CD4-positive, CD25-positive, alpha-beta regulatory T cell (primary cell): ENCODE data around the gene LMCD1. TPM values are rescaled to one million over a fixed set of nuclear protein-coding genes. Genes with fewer than 3 reads are reported as not detected.

Experiments used
- ATAC-seq, 2 donors: fragments of 150-1000 bp; cut with Tn5 transposase; one replicate each; pipeline ENCODE4 v1.10.0; 2021; ENCODE audit warnings: low read depth in 2 of 2, moderate number of reproducible peaks in 2 of 2, moderate library complexity in 1 of 2
- DNase-seq, 3 donors: peaks; one replicate each; pipeline versions ENCODE4 v3.0.0 to v3.0.0-alpha.2; 2012 to 2022; ENCODE audit warnings: mixed read lengths in 1 of 3
- H3K27ac ChIP-seq: one replicate; pipeline ENCODE4 v1.7.0; 2013; ENCODE audit warnings: mild to moderate bottlenecking, low read length; ENCODE audit not compliant: insufficient read depth, poor library complexity, severe bottlenecking
- H3K27me3 ChIP-seq: one replicate; pipeline ENCODE4 v1.7.0; 2013; ENCODE audit warnings: low read length; ENCODE audit not compliant: control insufficient read depth, insufficient read depth
- H3K36me3 ChIP-seq: one replicate; pipeline ENCODE4 v1.7.0; 2013; ENCODE audit warnings: mild to moderate bottlenecking, low read length, moderate library complexity; ENCODE audit not compliant: control insufficient read depth, insufficient read depth
- H3K4me1 ChIP-seq: 2 replicates; pipeline ENCODE4 v1.7.0; 2013; ENCODE audit warnings: mild to moderate bottlenecking, low read length; ENCODE audit not compliant: insufficient read depth, control insufficient read depth, poor library complexity, severe bottlenecking
- H3K4me3 ChIP-seq: one replicate; pipeline ENCODE4 v1.7.0; 2013; ENCODE audit warnings: low read depth, mild to moderate bottlenecking, low read length, moderate library complexity
- H3K9me3 ChIP-seq, 2 experiments: 1 replicate in 1 of 2; 2 replicates in 1 of 2; pipeline ENCODE4 v1.7.0; 2013; ENCODE audit warnings: low read length in 2 of 2, mild to moderate bottlenecking in 1 of 2, moderate library complexity in 1 of 2; ENCODE audit not compliant: control insufficient read depth in 2 of 2
- H3K27ac Mint-ChIP-seq, 3 donors: one replicate each; pipeline ENCODE4 v1.8.0; 2020 to 2022; ENCODE audit warnings: mild to moderate bottlenecking in 3 of 3, mixed read lengths in 3 of 3, moderate library complexity in 2 of 3
- H3K27me3 Mint-ChIP-seq: one replicate; pipeline ENCODE4 v1.8.0; 2022; ENCODE audit warnings: mild to moderate bottlenecking, mixed read lengths
- H3K36me3 Mint-ChIP-seq: one replicate; pipeline ENCODE4 v1.8.0; 2020; ENCODE audit warnings: mixed read lengths
- H3K4me1 Mint-ChIP-seq, 4 donors: one replicate each; pipeline ENCODE4 v1.8.0; 2020 to 2022; ENCODE audit warnings: mixed read lengths in 4 of 4, mild to moderate bottlenecking in 1 of 4
- H3K4me3 Mint-ChIP-seq, 4 donors: one replicate each; pipeline ENCODE4 v1.8.0; 2020 to 2022; ENCODE audit warnings: mild to moderate bottlenecking in 4 of 4, mixed read lengths in 4 of 4, moderate library complexity in 3 of 4
- H3K9me3 Mint-ChIP-seq, 7 donors: one replicate each; pipeline ENCODE4 v1.8.0; 2020 to 2022; ENCODE audit warnings: mixed read lengths in 7 of 7, mild to moderate bottlenecking in 3 of 7, moderate library complexity in 2 of 7
- polyA plus RNA-seq, 4 donors: library from polyadenylated mRNA; unstranded; fragments of 300-500 nt; fragmentation: Illumina TruSeq; gene quantifications; one replicate each; pipeline ENCODE4 v1.2.3, GENCODE V29; 2021
- total RNA-seq: library from RNA; stranded (reverse); gene quantifications from one replicate; pipeline ENCODE4 v1.2.3, GENCODE V29; 2022

Gene LMCD1
- total and polyA plus RNA-seq, 5 donors from 2014 or later: 5.6 to 27.7 (median 17.2) TPM

- DNase-seq: no peak
- H3K4me3 Mint-ChIP-seq: no peak overlapping the region
These were observed 97.5 kb downstream of the LMCD1 start for GRCh38 chr3:8599146-8599545.

GRCh38 chr3:8600457-8600856 is 98.8 kb downstream of the LMCD1 start:
- H3K4me3 Mint-ChIP-seq: no peak overlapping the region
- no peaks in the 10 kb centered on the region for H3K36me3 Mint-ChIP-seq
- Histone ChIP-seq H3K4me1 (no peaks in the 10 kb centered on the region), H3K27me3 (no peaks in the 10 kb centered on the region), H3K9me3 (no peaks in the 10 kb centered on the region), H3K36me3 (no peaks in the 10 kb centered on the region), H3K4me3 (no peak overlapping the region), H3K27ac (no peak overlapping the region)
- H3K27me3 Mint-ChIP-seq: peaks cover under 1% of the 10 kb centered on the region
- no peak for ATAC-seq
- no peak for DNase-seq
- H3K9me3 Mint-ChIP-seq: peaks cover 0 to 2% (median 0%) of the 10 kb centered on the region in 7 donors
- no peaks in the 10 kb centered on the region for H3K4me1 Mint-ChIP-seq
- no peak overlapping the region for H3K27ac Mint-ChIP-seq

More at GRCh38 chr3:8599146-8599545, 97.5 kb downstream of the LMCD1 start:
- Mint-ChIP-seq H3K9me3 (no peaks in the 10 kb centered on the region), H3K4me1 (no peaks in the 10 kb centered on the region), H3K27me3 (peaks cover 4% of the 10 kb centered on the region), H3K36me3 (no peaks in the 10 kb centered on the region), H3K27ac (no peak overlapping the region)
- H3K4me3 ChIP-seq: no peak overlapping the region
- no peak for ATAC-seq
- no peaks in the 10 kb centered on the region for H3K9me3 ChIP-seq
- no peaks in the 10 kb centered on the region for H3K27me3 ChIP-seq
- H3K4me1 ChIP-seq: no peaks in the 10 kb centered on the region
- no peaks in the 10 kb centered on the region for H3K36me3 ChIP-seq
- H3K27ac ChIP-seq: no peak overlapping the region

GRCh38 chr3:8603115-8603710 is 101.6 kb downstream of the LMCD1 start:
- H3K27ac ChIP-seq: no peak overlapping the region
- H3K9me3 Mint-ChIP-seq: peaks cover 0 to 2% (median 0%) of the 10 kb centered on the region in 7 donors
- DNase-seq (no peak), ATAC-seq (no peak)
- no peaks in the 10 kb centered on the region for H3K36me3 ChIP-seq
- no peak overlapping the region for H3K27ac Mint-ChIP-seq
- no peak overlapping the region for H3K4me3 Mint-ChIP-seq
- H3K36me3 Mint-ChIP-seq: no peaks in the 10 kb centered on the region
- no peaks in the 10 kb centered on the region for H3K4me1 Mint-ChIP-seq
- H3K27me3 Mint-ChIP-seq: no peaks in the 10 kb centered on the region
- no peaks in the 10 kb centered on the region for H3K4me1 ChIP-seq
- no peak overlapping the region for H3K4me3 ChIP-seq
- no peaks in the 10 kb centered on the region for H3K9me3 ChIP-seq
- no peaks in the 10 kb centered on the region for H3K27me3 ChIP-seq

GRCh38 chr3:8604006-8604405 is 102.4 kb downstream of the LMCD1 start:
- H3K27me3 ChIP-seq: no peaks in the 10 kb centered on the region
- H3K36me3 ChIP-seq: no peaks in the 10 kb centered on the region
- H3K27ac ChIP-seq: no peak overlapping the region
- H3K9me3 Mint-ChIP-seq: peaks cover 0 to 2% (median 0%) of the 10 kb centered on the region in 7 donors
- no peaks in the 10 kb centered on the region for H3K9me3 ChIP-seq
- H3K36me3 Mint-ChIP-seq: no peaks in the 10 kb centered on the region
- H3K4me1 ChIP-seq: no peaks in the 10 kb centered on the region
- no peak for ATAC-seq
- DNase-seq: no peak
- no peaks in the 10 kb centered on the region for H3K27me3 Mint-ChIP-seq
- no peak overlapping the region for H3K27ac Mint-ChIP-seq
- H3K4me1 Mint-ChIP-seq: no peaks in the 10 kb centered on the region
- no peak overlapping the region for H3K4me3 ChIP-seq
- H3K4me3 Mint-ChIP-seq: no peak overlapping the region

GRCh38 chr3:8604988-8605387 is 103.4 kb downstream of the LMCD1 start:
- H3K4me1 Mint-ChIP-seq: no peaks in the 10 kb centered on the region
- H3K27ac Mint-ChIP-seq: no peak overlapping the region
- H3K9me3 Mint-ChIP-seq: peaks cover 0 to 2% (median 0%) of the 10 kb centered on the region in 7 donors
- H3K4me1 ChIP-seq: no peaks in the 10 kb centered on the region
- no peak for ATAC-seq
- no peak for DNase-seq
- H3K4me3 Mint-ChIP-seq: no peak overlapping the region
- no peaks in the 10 kb centered on the region for H3K36me3 Mint-ChIP-seq
- no peaks in the 10 kb centered on the region for H3K27me3 Mint-ChIP-seq
- H3K27me3 ChIP-seq: no peaks in the 10 kb centered on the region
- H3K27ac ChIP-seq: no peak overlapping the region
- no peak overlapping the region for H3K4me3 ChIP-seq
- no peaks in the 10 kb centered on the region for H3K9me3 ChIP-seq
- no peaks in the 10 kb centered on the region for H3K36me3 ChIP-seq

GRCh38 chr3:8606701-8607231 is 105.1 kb downstream of the LMCD1 start:
- Mint-ChIP-seq H3K27ac (no peak overlapping the region), H3K4me3 (no peak overlapping the region), H3K9me3 (peaks cover 0 to 2% (median 0%) of the 10 kb centered on the region in 7 donors), H3K4me1 (no peaks in the 10 kb centered on the region), H3K27me3 (no peaks in the 10 kb centered on the region), H3K36me3 (no peaks in the 10 kb centered on the region)
- no peak overlapping the region for H3K4me3 ChIP-seq
- no peaks in the 10 kb centered on the region for H3K36me3 ChIP-seq
- H3K9me3 ChIP-seq: no peaks in the 10 kb centered on the region
- ATAC-seq (no peak), DNase-seq (no peak)
- H3K27ac ChIP-seq: no peak overlapping the region
- no peaks in the 10 kb centered on the region for H3K4me1 ChIP-seq
- H3K27me3 ChIP-seq: no peaks in the 10 kb centered on the region

GRCh38 chr3:8607234-8608040 is 105.8 kb downstream of the LMCD1 start:
- Mint-ChIP-seq H3K9me3 (peaks cover 0 to 2% (median 0%) of the 10 kb centered on the region in 7 donors), H3K27ac (no peak overlapping the region), H3K36me3 (no peaks in the 10 kb centered on the region), H3K27me3 (no peaks in the 10 kb centered on the region), H3K4me3 (no peak overlapping the region), H3K4me1 (no peaks in the 10 kb centered on the region)
- Histone ChIP-seq H3K4me1 (no peaks in the 10 kb centered on the region), H3K4me3 (no peak overlapping the region), H3K27me3 (no peaks in the 10 kb centered on the region), H3K27ac (no peak overlapping the region), H3K9me3 (no peaks in the 10 kb centered on the region), H3K36me3 (no peaks in the 10 kb centered on the region)
- ATAC-seq: no peak
- DNase-seq: no peak
